Right ventricle myocardium superior (tissue), 1 donor: ENCODE results near the gene RASGEF1B. TPM values are rescaled to one million over a fixed set of nuclear protein-coding genes. Genes with fewer than 3 reads are reported as not detected.

Source experiments
- ATAC-seq: fragments of 200-7000 bp; cut with Tn5 transposase; one replicate; pipeline ENCODE4 v1.9.1; 2020; ENCODE audit warnings: mild to moderate bottlenecking; ENCODE audit not compliant: poor library complexity
- DNase-seq: peaks from one replicate; pipeline ENCODE4 v3.0.0-alpha.2; 2020
- intact Hi-C: fragments of 100-400 bp; cut with DNase I; formaldehyde crosslinking; loops from one replicate; pipeline ENCODE4 v1.11.2; 2022
- total RNA-seq: library from RNA; stranded (reverse); fragmentation: NEBNext Ultra II Directional; extraction: Animal tissue kit (Norgen Biotek cat#: 25700); gene quantifications from one replicate; pipeline ENCODE4 v1.2.1, GENCODE V29; 2021
- donor health status: DM: no; HTN: yes; CAD: no; lungs with severe emphysema.

The RASGEF1B gene
- total RNA-seq, 1 donor from 2014 or later, result 3.3 TPM

DNA sequence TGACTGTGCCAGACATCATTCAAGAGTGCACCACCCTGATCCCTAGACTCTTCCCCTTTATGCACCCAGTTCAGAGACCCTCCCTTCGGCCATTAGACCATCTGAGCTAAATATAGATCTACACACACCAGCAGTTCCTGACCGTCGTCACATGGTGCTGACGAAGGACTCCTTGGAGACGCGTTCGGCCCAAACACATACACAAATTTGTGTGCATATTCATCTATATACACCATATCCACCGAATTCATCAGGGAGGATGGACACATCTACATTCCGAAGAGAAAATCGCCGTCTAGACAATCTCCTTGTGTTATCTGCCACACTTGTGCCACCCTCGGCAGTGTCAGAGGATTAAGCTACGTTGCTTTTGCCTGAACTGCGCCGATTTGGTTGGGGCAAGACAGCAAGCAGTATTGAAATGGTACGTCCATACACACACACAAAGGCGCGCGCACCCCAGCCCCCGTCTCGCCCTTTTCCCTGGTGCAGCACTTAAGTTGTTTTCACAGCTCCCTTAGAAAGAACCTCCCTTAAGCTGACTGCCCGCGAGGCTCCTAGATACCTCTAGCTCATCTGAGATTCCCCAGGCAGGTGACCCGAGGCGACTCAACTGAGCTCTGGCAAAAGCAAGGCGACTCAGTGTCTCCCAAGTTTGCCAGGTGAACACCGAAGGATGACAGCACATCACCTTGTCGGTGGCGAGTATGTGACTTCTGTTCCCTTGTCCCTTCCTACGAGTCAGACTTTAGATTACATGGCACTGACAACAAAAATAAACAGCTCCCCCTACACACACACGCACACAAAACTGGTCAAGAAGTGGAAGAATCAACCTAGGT, 1.0 kb downstream of the RASGEF1B start:
- DNase-seq, result peak; percentile 61
- intact Hi-C loops, result no loop called here
- ATAC-seq, result peak; percentile 58

DNA sequence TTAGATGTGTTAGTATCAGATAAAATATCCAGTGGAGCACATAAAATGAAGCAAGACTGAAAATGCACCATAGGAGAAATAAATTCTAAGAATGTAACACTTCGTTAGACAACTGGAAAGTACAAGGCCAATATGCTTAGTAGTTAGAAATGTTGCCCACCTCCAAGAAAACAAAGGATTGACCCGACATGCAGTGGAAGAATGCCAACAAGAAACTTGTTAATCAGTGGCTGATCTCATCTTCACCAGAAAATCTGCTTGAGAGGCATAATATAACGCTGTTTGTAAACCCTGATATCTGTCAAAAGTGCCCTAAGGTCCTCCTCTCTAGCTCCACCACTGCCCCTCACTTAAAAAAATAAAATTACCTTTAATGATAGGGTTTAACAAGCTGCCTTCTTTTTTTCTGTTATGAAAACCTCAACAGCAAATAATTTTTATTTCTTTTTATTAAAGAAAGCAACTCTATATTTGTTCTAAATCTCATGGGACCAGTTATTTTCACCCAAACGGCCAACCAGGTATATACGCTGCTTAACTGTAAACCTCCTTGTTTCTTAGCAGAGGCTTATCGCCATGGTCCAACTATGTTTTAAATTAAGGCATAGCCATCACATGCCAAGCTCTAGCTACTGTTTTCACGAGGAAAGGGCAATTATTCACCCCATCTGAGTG, 1.8 kb downstream of the RASGEF1B start:
- DNase-seq (no peak), ATAC-seq (no peak)
- intact Hi-C loops, result no loop called here

DNA sequence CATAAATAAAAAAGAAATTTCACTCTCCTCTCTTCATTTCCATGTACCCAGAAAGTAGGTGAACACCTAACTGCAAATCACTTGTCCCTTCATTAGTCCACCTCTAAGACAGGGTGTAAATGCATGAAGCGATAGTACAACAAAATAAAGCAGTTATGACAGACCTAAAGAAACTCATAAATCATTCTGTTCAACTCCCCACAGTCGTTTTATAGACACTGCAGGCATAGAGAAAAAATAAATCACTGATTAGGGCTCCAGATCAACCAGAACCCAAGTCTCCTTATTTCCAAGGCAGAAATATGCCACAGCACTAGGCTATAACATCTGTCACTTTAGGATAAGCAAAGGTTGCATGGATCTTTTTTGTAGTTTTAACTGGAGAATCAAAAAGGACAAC, 3.0 kb downstream of the RASGEF1B start:
- ATAC-seq (no peak), DNase-seq (no peak)
- intact Hi-C loops, result no loop called here

DNA sequence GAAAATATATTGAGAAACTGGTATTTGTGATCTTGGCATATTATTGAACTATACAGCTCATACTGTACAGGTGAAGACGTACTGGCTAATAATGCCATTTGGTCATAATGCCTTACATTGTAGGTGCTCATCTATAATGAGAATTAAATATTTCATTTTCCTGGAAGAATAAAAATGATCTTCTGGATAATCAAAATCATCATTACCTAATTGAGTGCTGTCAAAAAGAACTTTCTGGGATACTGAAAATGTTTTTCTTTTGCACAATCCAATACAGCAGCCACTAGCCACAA, 4.1 kb downstream of the RASGEF1B start:
- DNase-seq (no peak), ATAC-seq (no peak)
- intact Hi-C loops, result loop anchor here (1.0 kb wide), 1 partner anchor 379 kb away; no protein-coding TSS in a partner anchor

DNA sequence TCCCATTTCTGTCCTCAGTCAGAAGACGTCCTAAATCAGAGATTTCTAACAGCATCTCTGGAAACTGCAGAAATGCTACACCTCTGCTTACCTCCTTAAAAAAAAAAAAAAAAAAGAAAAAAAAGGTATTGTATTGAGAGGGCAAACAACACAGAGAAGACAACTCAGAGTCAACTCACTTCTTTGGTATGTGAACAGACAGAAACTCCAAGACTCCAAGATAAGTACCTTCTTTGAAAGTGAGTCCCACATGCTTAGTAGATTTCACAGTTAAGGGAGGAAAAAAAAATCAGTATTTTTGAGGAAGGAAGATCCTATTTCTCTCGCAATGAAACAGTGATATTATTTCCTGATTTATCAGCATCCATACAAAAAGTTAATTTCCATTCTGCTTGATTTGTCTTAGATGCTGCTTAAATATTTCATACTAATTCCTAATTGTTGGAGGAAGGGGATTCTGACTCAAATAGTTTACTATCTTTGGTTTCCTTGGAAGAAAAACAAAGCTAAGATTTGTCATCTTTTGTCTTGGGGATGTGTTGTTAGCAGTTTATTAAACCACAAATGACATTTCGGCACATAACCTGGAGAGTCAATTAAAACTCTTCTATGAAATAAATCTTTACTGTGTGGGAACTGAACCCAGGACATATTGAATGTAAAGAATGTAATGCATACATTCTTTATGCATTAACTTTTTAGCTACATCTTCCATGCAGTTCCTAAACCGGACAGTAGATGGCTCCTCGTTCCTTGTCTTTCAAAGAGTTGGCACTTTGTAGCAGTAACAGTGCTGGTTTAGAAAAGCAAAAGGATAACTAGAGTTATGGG, 4.7 kb downstream of the RASGEF1B start:
- intact Hi-C loops, result loop anchor here (1.0 kb wide), 1 partner anchor 379 kb away; no protein-coding TSS in a partner anchor
- no peak for ATAC-seq
- DNase-seq, result no peak

DNA sequence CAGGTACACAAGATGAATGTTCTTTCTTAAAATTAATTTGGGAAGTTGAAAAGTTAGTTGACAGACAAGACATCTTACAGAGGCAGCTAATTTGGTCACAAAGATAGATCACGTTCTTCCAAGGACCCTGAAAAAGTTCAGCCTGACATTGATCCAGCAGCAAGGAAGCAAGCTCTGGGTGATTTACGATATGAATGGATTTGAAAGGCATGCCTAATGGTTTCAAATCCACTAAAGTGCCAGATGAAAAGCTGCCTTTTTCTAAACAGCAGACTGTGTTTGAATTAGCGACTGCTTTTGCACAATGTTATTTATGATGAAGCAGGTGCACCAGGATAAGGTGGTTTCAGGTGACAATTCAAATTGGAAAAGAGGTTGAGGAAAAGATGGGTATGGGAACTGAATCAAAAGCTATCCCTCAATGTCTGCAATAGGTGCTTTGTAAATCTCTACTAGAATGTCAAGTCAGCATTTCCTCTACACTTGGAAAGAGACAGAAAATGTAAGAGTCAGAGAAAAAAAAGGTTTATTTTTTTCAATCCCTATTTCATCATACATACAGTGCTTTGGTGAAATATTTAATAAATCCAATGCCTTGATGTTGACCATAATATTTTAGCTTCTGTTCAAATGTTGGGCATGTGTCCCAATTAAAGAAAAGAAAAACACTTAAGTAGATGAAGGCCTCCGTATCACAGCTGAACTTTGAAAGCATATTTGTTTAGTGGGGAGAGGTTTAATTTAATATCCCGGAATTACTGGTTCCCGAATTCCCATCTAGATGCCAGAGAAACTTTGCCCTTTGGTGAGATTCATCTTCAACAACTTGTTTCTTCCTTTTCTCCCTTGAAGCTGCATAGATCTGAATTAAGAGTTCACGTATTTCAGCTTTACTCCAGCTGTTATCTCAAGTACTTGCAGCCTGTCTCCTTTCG, 6.0 kb downstream of the RASGEF1B start:
- ATAC-seq, result no peak
- intact Hi-C loops, result no loop called here

DNA sequence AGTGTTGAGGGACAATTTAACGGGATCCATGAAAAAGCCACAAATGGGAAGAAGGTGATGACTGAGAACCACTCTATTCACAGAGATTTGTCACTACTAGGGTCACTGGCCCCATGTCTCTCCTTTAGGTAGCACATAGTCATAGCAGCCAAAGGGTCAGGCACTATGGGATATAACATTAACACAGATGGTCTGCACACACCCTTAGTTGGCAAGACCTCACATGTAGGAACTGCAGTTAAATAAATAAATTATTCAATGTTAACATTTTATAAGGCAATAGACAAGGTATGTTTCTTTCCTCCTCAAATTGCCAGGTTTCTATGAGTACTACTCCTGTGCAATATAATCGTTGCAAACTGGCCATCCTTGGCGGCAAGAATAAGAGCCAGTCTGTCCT, 10.9 kb downstream of the RASGEF1B start:
- no peak for ATAC-seq
- intact Hi-C loops, result no loop called here

More for the DNA sequence above, 6.0 kb downstream of the RASGEF1B start:
- DNase-seq, result no peak

DNA sequence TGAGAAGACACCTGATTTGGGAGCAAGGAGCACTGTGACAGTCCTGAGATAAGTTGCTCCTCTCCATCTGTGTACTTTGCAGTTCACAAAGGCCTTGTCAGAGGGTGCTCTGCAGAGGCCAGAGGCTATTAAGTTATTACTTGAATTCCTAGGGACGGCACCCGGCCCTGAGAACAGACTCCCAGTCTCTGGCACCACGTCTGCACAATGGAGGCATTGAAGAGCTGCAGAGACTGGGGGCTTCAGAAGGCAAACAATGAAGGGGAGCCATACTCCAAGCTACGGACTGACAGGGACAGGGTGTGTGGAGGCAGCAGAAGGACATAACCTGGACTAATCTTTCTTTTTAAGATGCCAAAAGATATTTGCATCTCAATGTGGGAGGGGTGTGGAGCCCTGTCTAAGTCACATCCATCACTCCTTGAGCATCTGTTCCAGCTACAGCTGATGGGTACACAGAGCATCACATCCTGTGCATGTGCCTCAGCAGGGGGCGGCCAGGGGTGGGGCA, 11.5 kb downstream of the RASGEF1B start:
- DNase-seq (no peak), ATAC-seq (no peak)
- intact Hi-C loops, result no loop called here

More for the DNA sequence above, 10.9 kb downstream of the RASGEF1B start:
- DNase-seq, result no peak

DNA sequence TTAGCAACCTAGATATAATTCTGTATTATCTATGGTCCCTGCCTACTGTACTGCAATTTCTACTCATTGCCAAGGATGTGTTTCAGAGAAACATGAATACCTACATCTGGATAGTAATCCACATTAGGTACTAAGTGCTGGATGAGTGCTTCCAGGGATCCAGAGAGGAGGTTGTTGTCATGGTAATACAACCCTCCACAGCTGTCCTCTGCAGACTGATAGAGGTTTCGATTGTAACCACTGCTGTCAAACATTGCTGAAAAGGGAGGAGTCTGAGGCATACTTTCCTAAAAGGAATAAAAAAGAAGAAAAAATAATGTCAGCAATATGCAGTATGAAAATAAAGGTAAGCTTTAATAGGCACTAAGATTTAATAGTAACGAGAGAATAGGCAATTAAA, 12.5 kb downstream of the RASGEF1B start:
- ATAC-seq, result no peak
- intact Hi-C loops, result no loop called here
- DNase-seq, result no peak

DNA sequence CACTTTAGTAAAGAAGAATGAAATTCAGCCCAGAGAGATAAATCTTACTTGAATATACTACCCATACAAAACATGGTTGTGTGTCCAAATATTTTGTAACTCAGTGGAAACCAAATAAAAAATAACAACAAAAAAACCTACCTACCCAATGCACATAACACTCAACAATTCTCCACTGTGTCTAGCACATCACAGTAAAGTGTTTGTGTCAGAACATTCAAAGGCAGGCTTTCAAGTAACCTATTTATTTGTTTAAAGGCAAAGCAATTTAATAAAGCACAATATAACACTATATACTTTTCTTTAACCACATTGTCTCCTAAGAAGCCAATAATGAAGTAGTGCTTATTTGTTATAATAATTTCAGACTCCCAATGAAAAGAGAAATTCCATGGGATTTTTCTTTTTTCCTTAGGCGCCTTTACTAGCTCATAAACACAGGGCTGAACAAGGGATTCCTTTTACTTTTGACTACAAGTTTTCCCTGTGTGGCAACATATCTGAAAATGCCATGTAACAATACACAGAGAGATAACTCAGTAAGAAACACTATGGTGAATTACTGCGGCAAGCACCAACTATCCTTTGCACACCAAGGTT, 13.7 kb downstream of the RASGEF1B start:
- ATAC-seq (no peak), DNase-seq (no peak)
- intact Hi-C loops, result no loop called here

DNA sequence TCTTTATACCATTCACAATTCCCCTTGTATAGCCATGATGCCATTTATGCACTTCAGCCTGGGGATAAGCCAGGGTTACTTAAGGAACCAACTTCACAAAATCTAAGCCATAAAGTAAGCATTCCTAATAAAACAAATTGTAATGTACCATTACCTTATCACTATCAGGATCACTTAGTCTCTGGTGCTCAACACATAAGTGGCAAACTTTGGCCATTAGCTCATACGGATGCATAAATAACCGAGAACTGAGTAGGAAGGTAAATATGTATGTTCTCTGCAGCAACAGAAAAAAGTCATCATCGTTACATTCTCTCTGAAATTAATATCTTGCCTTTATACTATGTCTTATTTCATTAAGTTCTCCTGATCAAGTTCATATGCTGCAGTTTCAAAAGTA, 14.4 kb downstream of the RASGEF1B start:
- intact Hi-C loops, result no loop called here
- ATAC-seq, result no peak

DNA sequence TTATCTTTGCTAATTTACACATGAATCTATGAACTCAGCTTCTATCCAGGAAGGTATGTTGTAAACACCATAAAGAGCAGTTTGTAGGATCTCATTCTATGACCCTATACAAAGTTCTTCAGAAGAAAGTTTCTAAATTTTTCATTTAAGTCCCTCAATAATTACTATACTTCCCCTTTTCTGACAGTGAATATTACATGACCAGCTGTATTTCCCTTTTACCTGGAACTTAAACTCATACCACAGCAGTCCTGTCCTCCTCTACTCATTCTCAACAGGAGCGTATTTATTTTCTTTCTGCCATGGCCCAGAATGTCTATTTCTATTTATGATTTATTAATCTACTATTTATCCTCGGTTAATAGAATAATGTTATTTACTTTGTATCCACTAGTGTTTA, 15.8 kb downstream of the RASGEF1B start:
- DNase-seq, result no peak
- ATAC-seq, result no peak
- intact Hi-C loops, result no loop called here

More for the DNA sequence above, 14.4 kb downstream of the RASGEF1B start:
- DNase-seq, result no peak

DNA sequence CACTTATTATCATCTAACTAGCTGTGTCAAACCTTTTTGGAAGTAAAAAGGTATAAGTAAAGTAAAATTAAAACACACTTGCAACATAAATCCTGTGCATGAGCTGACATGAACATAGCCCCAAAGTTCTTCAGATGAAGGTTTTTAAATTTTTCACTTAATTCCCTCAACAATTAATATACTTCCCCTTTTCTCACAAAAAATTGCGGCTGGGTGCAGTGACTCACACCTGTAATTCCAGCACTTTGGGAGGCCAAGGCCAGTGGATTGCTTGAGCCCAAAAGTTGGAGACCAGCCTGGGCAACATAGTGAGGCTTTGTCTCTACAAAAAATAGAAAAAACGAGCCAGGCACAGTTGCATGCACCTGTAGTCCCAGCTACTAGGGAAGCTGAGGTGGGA, 16.8 kb downstream of the RASGEF1B start:
- ATAC-seq, result no peak
- DNase-seq, result no peak
- intact Hi-C loops, result no loop called here

DNA sequence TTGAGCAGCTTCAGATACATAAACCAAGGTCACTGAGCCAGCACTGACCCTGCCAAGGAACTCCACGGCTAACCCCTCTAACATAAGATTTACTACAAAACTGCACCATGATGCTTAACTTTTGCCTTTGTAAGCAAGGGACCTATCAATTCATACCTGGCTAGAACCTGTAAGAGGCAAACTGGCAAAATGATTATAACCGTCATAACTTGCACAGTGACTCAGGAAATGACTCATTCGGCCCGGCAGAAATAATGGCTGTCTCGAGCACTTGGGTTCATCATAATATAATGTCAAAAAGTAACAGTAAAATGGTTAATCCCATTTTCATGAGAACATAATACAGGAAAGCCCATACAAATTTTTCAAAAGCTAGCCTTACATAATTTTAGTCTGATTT, 17.2 kb downstream of the RASGEF1B start:
- DNase-seq (no peak), ATAC-seq (no peak)
- intact Hi-C loops, result no loop called here

DNA sequence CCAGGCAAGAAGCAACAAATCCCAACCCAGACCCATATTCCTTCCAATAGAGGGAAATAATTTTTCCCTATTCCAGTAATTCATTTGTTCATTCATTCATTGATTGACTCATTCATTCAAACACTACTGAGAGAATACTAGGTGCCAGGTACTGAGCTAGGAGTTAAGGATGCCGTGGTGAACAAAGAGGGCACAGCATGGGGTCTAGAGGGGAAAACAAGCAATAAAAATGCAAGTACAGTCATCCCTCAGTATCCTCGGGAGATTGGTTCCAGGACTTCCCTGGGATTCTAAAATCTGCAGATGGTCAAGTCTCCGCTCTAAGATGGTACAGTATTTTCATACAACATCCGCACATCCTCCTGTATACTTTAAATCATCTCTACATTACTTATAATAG, 18.7 kb downstream of the RASGEF1B start:
- intact Hi-C loops, result no loop called here
- ATAC-seq, result no peak
- no peak for DNase-seq

DNA sequence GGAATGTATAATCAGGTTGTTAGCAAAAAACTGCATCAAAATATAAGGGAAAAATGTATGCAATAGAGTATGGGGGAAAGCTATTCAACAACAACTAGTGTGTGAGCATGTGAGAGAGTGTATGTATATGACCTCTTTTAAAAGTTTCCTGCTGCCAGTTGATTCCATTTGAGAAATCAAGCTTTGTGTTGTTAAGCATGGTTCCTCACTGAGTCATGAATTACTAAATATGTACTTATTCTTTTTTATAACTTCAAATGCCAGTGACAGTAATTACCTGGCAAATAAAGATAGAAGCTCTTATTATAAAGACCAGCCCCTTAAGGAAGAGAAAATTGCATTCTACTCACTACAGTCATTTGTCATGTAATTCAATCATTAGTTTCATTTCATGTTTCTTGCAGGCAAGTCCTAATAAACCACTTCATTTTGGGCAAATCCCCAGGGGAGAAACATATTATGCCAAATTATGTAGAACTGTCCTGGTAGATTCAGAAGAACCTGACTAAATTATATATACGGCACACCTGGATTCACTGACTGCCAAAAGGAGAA, 19.2 kb downstream of the RASGEF1B start:
- intact Hi-C loops, result no loop called here
- no peak for DNase-seq

DNA sequence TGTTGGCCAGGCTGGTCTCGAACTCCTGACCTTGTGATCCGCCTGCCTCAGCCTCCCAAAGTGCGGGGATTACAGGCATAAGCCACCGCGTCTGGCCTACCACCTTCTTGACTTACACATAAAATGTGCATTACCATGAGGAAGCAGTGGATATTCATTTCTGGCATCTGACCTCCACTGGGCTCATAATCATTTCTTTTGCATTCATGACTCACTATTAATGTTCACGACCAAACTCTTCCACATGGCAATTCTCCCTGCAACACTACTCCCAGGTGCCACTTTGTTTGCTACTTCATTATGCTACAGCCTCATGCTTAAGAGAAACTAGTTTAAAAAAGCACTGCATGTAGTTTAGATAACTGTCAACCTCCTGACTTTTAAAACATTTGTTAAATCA, 22.7 kb downstream of the RASGEF1B start:
- no peak for DNase-seq
- no peak for ATAC-seq
- intact Hi-C loops, result no loop called here

More for the DNA sequence above, 19.2 kb downstream of the RASGEF1B start:
- no peak for ATAC-seq
